ENCODE results near the gene C16orf74.

The C16orf74 gene

GRCh38 chr16:85750827-85751697, at the start of gene C16orf74:
TSS of gene C16orf74 (minus strand) at chr16:85751096. CDS start at chr16:85735217, 15,879 bp downstream.
- no peak for DNase-seq (ENCODE audit: low read depth in 2 of 2)

GRCh38 chr16:85800321-85800669, 49.4 kb upstream of the C16orf74 start:
- DNase-seq (ENCODE audit: low read depth in 2 of 2) = no peak

- peak; percentile 84 to 87 for DNase-seq (ENCODE audit: low read depth in 2 of 2)
Observed at GRCh38 chr16:85799497-85800320, 48.8 kb upstream of the C16orf74 start, which contains the start of the genes COX4I1 and EMC8. TSS of gene COX4I1 (plus strand) at chr16:85799695. CDS start at chr16:85801206, 1,511 bp downstream. TSS of gene EMC8 (minus strand) at chr16:85799544. CDS start at chr16:85799295, 249 bp downstream.

- peak in 1 of 2 donors; percentile 6 for DNase-seq (ENCODE audit: low read depth in 2 of 2)
Observed at GRCh38 chr16:85798901-85799496, 48.1 kb upstream of the C16orf74 start.

- DNase-seq (ENCODE audit: low read depth in 2 of 2) = no peak
Observed at GRCh38 chr16:85798283-85798776, 47.4 kb upstream of the C16orf74 start.

- no peak for DNase-seq (ENCODE audit: low read depth in 2 of 2)
Observed at GRCh38 chr16:85796599-85796998, 45.7 kb upstream of the C16orf74 start.

- no peak for DNase-seq (ENCODE audit: low read depth in 2 of 2)
Observed at GRCh38 chr16:85796152-85796551, 45.3 kb upstream of the C16orf74 start.

- DNase-seq (ENCODE audit: low read depth in 2 of 2) = no peak
Observed at GRCh38 chr16:85794696-85795095, 43.8 kb upstream of the C16orf74 start.

GRCh38 chr16:85793662-85794298, 42.9 kb upstream of the C16orf74 start:
- no peak for DNase-seq (ENCODE audit: low read depth in 2 of 2)

GRCh38 chr16:85789773-85790172, 38.9 kb upstream of the C16orf74 start:
- no peak for DNase-seq (ENCODE audit: low read depth in 2 of 2)

- DNase-seq (ENCODE audit: low read depth in 2 of 2) = no peak
Observed at GRCh38 chr16:85788819-85789218, 37.9 kb upstream of the C16orf74 start.

GRCh38 chr16:85785927-85786326, 35.0 kb upstream of the C16orf74 start:
- no peak for DNase-seq (ENCODE audit: low read depth in 2 of 2)

- DNase-seq (ENCODE audit: low read depth in 2 of 2) = no peak
Observed at GRCh38 chr16:85784813-85785212, 33.9 kb upstream of the C16orf74 start.

GRCh38 chr16:85783441-85783840, 32.5 kb upstream of the C16orf74 start:
- no peak for DNase-seq (ENCODE audit: low read depth in 2 of 2)

GRCh38 chr16:85782451-85782850, 31.6 kb upstream of the C16orf74 start:
- no peak for DNase-seq (ENCODE audit: low read depth in 2 of 2)

- DNase-seq (ENCODE audit: low read depth in 2 of 2) = no peak
Observed at GRCh38 chr16:85781695-85782370, 30.9 kb upstream of the C16orf74 start.

GRCh38 chr16:85781156-85781555, 30.3 kb upstream of the C16orf74 start:
- no peak for DNase-seq (ENCODE audit: low read depth in 2 of 2)

- no peak for DNase-seq (ENCODE audit: low read depth in 2 of 2)
Observed at GRCh38 chr16:85780281-85780680, 29.4 kb upstream of the C16orf74 start.

- peak in 1 of 2 donors; percentile 7 for DNase-seq (ENCODE audit: low read depth in 2 of 2)
Observed at GRCh38 chr16:85778873-85779272, 28.0 kb upstream of the C16orf74 start.

GRCh38 chr16:85777583-85778310, 26.9 kb upstream of the C16orf74 start:
- no peak for DNase-seq (ENCODE audit: low read depth in 2 of 2)

Measured in activated CD8-positive, alpha-beta memory T cell treated with anti-CD3 and anti-CD28 coated beads for 4 hours (primary cell).